Mesothelial cell of epicardium (in vitro differentiated cells): ENCODE data around the gene SDCCAG8. TPM values are rescaled to one million over a fixed set of nuclear protein-coding genes. Genes with fewer than 3 reads are reported as not detected.

Experiments used
- DNase-seq, 2 experiments: peaks; one replicate each; pipeline ENCODE4 v3.0.0; 2021; ENCODE audit warnings: low spot score in 2 of 2; ENCODE audit not compliant: unreplicated experiment in 2 of 2
- H3K27ac Mint-ChIP-seq: 2 replicates; pipeline ENCODE4 v1.8.0; 2021; ENCODE audit warnings: mixed read lengths
- H3K27me3 Mint-ChIP-seq: 2 replicates; pipeline ENCODE4 v1.8.0; 2021; ENCODE audit warnings: low read depth, mixed read lengths
- H3K36me3 Mint-ChIP-seq: 2 replicates; pipeline ENCODE4 v1.8.0; 2021; ENCODE audit warnings: mixed read lengths
- H3K4me1 Mint-ChIP-seq: 2 replicates; pipeline ENCODE4 v1.8.0; 2021; ENCODE audit warnings: mixed read lengths
- H3K4me3 Mint-ChIP-seq: 2 replicates; pipeline ENCODE4 v1.8.0; 2021; ENCODE audit warnings: mild to moderate bottlenecking, moderate library complexity, mixed read lengths
- H3K9me3 Mint-ChIP-seq: 2 replicates; pipeline ENCODE4 v1.8.0; 2021; ENCODE audit warnings: mixed read lengths
- total RNA-seq: library from RNA; stranded (reverse); gene quantifications from 3 replicates; pipeline ENCODE4 v1.2.1, GENCODE V29; 2021
- TF ChIP-seq, protein P1 (sequence below): fragments of 200-600 bp; sonication (generic); IDR thresholded peaks from one replicate; pipeline ENCODE4 v1.5.0; 2021; ENCODE audit warnings: antibody characterized with exemption; ENCODE audit not compliant: unreplicated experiment

The SDCCAG8 gene
- total RNA-seq, 1 donor from 2014 or later, result 37.3 TPM

DNA sequence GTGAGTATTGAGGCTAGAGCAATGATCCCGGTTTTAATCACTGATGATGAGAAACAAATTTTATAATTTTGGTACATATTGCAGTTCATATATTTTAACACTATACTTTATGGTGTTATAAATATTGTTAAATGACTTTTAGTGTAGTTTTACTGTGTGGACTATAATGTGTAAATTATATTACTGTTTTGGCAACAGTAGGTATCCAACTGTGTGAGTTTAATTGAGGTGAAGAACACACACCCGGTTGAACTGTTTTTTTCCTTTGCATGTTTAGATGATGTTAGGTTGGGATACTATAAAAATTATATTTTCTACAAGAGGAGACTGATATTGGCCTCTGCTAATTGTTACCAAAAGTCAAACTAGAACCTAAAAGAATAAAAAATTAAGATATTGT, 166.5 kb downstream of the SDCCAG8 start:
- Mint-ChIP-seq H3K27me3 (no peaks in the 10 kb centered on the region), H3K36me3 (peaks cover 25% of the 10 kb centered on the region), H3K4me1 (peaks cover 14% of the 10 kb centered on the region), H3K9me3 (no peaks in the 10 kb centered on the region), H3K4me3 (no peak overlapping the region), H3K27ac (no peak overlapping the region)
- TF ChIP-seq, protein P1, sequence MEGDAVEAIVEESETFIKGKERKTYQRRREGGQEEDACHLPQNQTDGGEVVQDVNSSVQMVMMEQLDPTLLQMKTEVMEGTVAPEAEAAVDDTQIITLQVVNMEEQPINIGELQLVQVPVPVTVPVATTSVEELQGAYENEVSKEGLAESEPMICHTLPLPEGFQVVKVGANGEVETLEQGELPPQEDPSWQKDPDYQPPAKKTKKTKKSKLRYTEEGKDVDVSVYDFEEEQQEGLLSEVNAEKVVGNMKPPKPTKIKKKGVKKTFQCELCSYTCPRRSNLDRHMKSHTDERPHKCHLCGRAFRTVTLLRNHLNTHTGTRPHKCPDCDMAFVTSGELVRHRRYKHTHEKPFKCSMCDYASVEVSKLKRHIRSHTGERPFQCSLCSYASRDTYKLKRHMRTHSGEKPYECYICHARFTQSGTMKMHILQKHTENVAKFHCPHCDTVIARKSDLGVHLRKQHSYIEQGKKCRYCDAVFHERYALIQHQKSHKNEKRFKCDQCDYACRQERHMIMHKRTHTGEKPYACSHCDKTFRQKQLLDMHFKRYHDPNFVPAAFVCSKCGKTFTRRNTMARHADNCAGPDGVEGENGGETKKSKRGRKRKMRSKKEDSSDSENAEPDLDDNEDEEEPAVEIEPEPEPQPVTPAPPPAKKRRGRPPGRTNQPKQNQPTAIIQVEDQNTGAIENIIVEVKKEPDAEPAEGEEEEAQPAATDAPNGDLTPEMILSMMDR, result no peak
- DNase-seq, result no peak

DNA sequence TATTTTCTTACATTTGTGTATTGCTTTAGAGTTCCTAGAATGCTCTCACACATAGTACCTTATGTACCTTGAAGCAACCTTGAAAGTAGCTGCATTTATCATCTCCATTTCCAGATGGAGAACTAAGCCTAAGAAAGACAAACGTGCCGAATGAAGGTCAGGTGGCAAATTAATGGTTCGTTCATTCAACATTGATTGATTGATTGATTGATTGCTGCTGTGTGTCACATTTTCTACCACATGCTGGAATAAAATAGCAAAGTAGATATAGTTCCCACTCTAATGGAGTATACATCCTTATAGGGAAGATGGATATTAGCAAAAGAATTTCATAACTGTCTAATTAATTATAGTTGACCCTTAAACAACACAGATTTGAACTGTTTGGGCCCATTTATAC, 172.2 kb downstream of the SDCCAG8 start:
- Mint-ChIP-seq H3K4me3 (no peak overlapping the region), H3K27me3 (no peaks in the 10 kb centered on the region), H3K27ac (no peak overlapping the region), H3K9me3 (peaks cover 4% of the 10 kb centered on the region), H3K4me1 (peaks cover 5% of the 10 kb centered on the region), H3K36me3 (peaks cover 31% of the 10 kb centered on the region)
- no peak for DNase-seq
- TF ChIP-seq, protein P1, result no peak

DNA sequence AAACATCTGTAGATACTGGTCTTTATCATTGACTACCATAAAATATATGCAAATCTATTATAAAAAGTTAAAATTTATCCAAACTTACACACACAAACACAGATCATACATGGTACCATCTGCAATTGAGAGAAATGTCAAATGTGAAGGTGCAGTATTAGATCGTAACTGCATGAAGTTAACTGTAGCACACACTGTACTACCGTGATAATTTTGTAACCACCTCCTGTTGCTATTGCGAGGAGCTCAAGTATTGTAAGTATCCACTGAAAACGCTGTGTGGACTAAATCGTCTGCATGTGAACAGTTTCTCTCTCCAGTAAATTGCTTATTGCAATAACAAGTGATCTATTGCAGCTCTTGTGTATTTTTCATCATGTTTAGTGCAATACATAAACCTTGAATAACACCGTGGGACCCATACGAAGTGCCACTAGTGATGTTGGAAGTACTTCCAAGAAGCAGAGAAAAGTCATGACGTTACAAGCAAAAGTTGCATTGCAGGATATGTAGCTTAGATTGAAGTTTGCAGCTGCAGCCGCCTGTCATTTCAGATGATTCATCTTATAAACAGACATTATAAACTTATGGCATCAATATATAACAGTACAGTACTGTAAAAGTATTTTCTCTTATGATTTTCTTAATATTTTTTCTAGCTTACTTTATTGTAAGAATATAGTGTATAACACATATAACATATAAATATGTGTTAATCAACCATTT, 172.9 kb downstream of the SDCCAG8 start:
- DNase-seq, result no peak
- Mint-ChIP-seq H3K27ac (no peak overlapping the region), H3K4me1 (peaks cover 6% of the 10 kb centered on the region), H3K4me3 (no peak overlapping the region), H3K9me3 (peaks cover 4% of the 10 kb centered on the region), H3K27me3 (no peaks in the 10 kb centered on the region), H3K36me3 (peaks cover 31% of the 10 kb centered on the region)
- TF ChIP-seq, protein P1, result no peak

DNA sequence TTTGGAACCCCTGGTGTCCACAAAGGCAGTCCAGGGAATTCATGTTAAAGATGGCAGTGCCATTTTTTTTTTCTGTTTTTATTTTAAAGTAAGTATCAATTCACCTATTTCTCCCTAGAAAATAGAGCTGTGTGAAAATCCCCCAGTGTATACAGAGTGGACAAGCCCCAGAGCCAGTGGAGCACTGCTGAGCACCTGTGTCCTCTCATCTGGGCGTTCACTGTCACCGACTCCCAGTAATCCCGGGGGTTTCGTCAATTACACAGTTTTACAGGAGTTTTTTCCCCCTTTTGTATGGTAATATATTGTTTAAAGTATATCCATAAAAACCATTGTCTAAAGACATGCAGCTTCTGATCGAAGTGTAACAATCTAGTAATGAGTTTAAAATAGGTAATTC, 175.8 kb downstream of the SDCCAG8 start:
- Mint-ChIP-seq H3K4me1 (peaks cover 9% of the 10 kb centered on the region), H3K36me3 (peaks cover 27% of the 10 kb centered on the region), H3K9me3 (peaks cover 4% of the 10 kb centered on the region), H3K27me3 (no peaks in the 10 kb centered on the region), H3K27ac (no peak overlapping the region), H3K4me3 (no peak overlapping the region)
- TF ChIP-seq, protein P1, result no peak
- DNase-seq, result no peak

DNA sequence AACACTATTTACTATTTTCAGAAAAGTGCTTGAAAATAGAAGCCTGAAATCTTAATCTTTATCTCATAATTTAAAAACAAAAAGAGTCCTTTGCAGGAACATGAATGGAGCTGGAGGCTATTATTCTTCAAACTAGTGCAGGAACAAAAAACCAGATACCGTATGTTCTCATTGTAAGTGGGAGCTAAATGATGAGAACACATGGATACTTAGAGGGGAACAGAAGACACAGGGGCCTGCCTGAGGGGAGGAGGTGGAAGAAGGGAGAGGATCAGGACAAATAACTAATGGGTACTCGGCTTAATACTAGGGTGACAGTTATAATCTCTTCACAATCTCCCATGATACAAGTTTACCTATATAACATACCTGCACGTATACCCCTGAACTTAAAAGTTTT, 176.3 kb downstream of the SDCCAG8 start:
- Mint-ChIP-seq H3K27ac (peak overlapping the region; percentile 61), H3K27me3 (no peaks in the 10 kb centered on the region), H3K4me3 (no peak overlapping the region), H3K9me3 (peaks cover 4% of the 10 kb centered on the region), H3K36me3 (peaks cover 22% of the 10 kb centered on the region), H3K4me1 (peaks cover 9% of the 10 kb centered on the region)
- TF ChIP-seq, protein P1, result no peak
- no peak for DNase-seq
